Ascending aorta (tissue), 2 donors: ENCODE data around the gene UTP4. TPM values are rescaled to one million over a fixed set of nuclear protein-coding genes. Genes with fewer than 3 reads are reported as not detected.

Experiments
- DNase-seq, 2 donors: peaks; one replicate each; pipeline ENCODE4 v3.0.0-alpha.2; 2019; ENCODE audit warnings: low spot score in 2 of 2
- H3K27ac ChIP-seq, 2 donors: fragments of 200-600 bp; sonication (generic); one replicate each; pipeline ENCODE4 v1.5.1; 2016 to 2017; ENCODE audit warnings: mild to moderate bottlenecking in 1 of 2
- H3K27me3 ChIP-seq: fragments of 200-600 bp; sonication (generic); one replicate; pipeline ENCODE4 v1.5.1; 2017
- H3K36me3 ChIP-seq, 2 donors: fragments of 200-600 bp; sonication (generic); one replicate each; pipeline ENCODE4 v1.5.1; 2016
- H3K4me1 ChIP-seq, 2 donors: fragments of 200-600 bp; sonication (generic); one replicate each; pipeline ENCODE4 v1.5.1; 2016 to 2017; ENCODE audit warnings: mild to moderate bottlenecking in 1 of 2
- H3K4me3 ChIP-seq, 2 donors: fragments of 200-600 bp; sonication (generic); one replicate each; pipeline ENCODE4 v1.5.1; 2016 to 2017; ENCODE audit warnings: mild to moderate bottlenecking in 1 of 2
- H3K9me3 ChIP-seq, 2 donors: fragments of 200-600 bp; sonication (generic); one replicate each; pipeline ENCODE4 v1.5.1; 2016
- intact Hi-C: fragments of 100-400 bp; cut with DNase I; formaldehyde crosslinking; loops from one replicate; pipeline ENCODE4 v1.15.1; 2023
- total RNA-seq: library from RNA; depleted of rRNA; stranded (reverse); fragments of >200 nt; gene quantifications from one replicate; pipeline ENCODE4 v1.1.0, GENCODE V29; 2016
- TF ChIP-seq, protein P1 (sequence below), 3 experiments: fragments of 200-600 bp in 2 of 3; fragments of 450-650 bp in 1 of 3; sonication (generic) in 2 of 3; IDR thresholded peaks; one replicate each; pipeline ENCODE4 v1.5.1; 2016 to 2019; ENCODE audit warnings: antibody characterized with exemption in 3 of 3, mild to moderate bottlenecking in 1 of 3, moderate library complexity in 1 of 3

The UTP4 gene
- total RNA-seq, 1 donor from 2014 or later = 45.9 TPM

DNA sequence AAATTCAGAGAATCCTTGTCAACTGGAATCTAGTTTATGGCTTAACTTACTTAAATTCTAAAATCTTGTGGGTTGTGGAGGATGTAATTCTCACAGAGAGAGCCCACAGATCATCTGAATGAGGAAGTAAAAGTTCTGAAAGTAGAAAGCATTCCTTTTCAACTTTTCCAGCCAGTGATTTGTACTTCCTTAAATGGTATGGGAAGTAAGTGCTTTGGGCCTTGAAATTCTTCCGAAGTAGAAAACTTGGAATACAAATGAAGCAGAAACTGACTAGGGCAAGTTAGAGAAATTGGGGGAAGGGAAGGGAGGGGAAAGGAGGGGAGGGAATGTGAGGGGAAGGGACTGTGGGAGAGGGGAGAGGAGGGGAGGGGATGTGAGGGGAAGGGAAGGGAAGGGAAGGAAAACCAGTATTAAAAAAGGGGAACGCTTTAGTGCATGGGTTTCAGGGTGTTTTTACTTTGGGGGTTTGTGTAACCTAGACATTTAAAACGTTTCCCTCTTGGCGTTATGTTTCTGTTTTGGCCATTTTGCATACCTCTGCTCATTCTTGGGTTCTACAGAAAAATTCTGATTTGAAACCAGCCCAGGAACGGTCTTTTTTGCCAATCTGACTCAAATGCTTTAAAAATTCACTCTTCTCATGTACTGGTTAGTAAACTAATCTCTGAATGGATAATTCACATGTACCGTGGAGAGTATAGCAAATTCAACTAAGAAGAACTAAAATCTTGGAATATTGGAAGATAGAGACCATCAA is 39.1 kb downstream of the UTP4 start:
- TF ChIP-seq, protein P1, sequence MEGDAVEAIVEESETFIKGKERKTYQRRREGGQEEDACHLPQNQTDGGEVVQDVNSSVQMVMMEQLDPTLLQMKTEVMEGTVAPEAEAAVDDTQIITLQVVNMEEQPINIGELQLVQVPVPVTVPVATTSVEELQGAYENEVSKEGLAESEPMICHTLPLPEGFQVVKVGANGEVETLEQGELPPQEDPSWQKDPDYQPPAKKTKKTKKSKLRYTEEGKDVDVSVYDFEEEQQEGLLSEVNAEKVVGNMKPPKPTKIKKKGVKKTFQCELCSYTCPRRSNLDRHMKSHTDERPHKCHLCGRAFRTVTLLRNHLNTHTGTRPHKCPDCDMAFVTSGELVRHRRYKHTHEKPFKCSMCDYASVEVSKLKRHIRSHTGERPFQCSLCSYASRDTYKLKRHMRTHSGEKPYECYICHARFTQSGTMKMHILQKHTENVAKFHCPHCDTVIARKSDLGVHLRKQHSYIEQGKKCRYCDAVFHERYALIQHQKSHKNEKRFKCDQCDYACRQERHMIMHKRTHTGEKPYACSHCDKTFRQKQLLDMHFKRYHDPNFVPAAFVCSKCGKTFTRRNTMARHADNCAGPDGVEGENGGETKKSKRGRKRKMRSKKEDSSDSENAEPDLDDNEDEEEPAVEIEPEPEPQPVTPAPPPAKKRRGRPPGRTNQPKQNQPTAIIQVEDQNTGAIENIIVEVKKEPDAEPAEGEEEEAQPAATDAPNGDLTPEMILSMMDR (IDR thresholded peaks at IDR 0.05) = no peak
- peak overlapping the region; percentile 87 to 92 for H3K27ac ChIP-seq
- H3K4me1 ChIP-seq = peaks cover 13 to 25% of the 10 kb centered on the region in 2 donors

DNA sequence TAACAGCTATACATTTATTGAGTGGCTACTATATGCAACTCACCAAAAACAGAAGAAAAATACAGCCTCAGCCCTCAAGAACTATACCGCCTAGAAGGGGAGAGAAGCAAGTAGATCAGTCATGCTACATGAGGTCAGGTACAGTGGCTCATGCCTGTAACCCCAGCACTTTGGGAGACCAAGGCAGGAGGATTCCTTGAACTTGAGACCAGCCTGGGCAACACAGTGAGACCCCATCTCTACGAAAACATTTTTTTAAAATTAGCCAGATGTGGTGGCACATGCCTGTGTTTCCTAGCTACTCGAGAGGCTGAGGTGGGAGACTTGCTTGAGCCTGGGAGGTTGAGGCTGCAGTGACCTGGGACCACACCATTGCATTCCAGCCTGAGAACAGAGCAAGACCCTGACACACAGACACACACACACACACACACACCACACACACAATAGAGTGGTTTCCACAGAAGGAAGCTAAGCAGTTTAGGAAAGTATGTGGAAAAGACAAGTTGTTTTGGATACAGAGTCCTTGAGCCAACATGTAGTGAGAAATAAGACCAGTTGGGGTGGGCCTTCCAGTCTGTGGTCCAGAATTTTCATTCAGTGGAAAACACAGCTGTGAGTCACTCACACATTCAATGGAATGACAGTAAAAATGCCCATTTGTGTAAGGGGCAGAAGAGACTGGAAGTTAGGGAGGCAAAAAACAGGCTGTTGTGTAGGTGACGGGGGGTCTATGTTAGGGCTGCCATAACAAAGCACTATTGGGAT is 43.8 kb downstream of the UTP4 start:
- Histone ChIP-seq H3K27me3 (no peaks in the 10 kb centered on the region), H3K4me3 (no peak overlapping the region), H3K27ac (peak overlapping the region; percentile 5 to 35), H3K36me3 (no peaks in the 10 kb centered on the region), H3K4me1 (peaks cover 10 to 41% of the 10 kb centered on the region in 2 donors), H3K9me3 (no peaks in the 10 kb centered on the region)
- intact Hi-C loops = loop anchor here (10.0 kb wide), 1 partner anchor 1169 kb away; the partner anchor contains the start of gene DDX19A
- DNase-seq = peak in 1 of 2 donors; percentile 63
- TF ChIP-seq, protein P1 (IDR thresholded peaks at IDR 0.05) = no peak

More for the DNA sequence above, 39.1 kb downstream of the UTP4 start:
- DNase-seq = no peak
- Histone ChIP-seq H3K9me3 (no peaks in the 10 kb centered on the region), H3K4me3 (peak overlapping the region; percentile 26 to 41), H3K27me3 (no peaks in the 10 kb centered on the region), H3K36me3 (peaks cover 9 to 17% of the 10 kb centered on the region in 2 donors)
- intact Hi-C loops = loop anchor here (1.0 to 10.0 kb wide), 2 partner anchors 16 to 1173 kb away; partner anchors contain the start of genes DDX19A and SNTB2

DNA sequence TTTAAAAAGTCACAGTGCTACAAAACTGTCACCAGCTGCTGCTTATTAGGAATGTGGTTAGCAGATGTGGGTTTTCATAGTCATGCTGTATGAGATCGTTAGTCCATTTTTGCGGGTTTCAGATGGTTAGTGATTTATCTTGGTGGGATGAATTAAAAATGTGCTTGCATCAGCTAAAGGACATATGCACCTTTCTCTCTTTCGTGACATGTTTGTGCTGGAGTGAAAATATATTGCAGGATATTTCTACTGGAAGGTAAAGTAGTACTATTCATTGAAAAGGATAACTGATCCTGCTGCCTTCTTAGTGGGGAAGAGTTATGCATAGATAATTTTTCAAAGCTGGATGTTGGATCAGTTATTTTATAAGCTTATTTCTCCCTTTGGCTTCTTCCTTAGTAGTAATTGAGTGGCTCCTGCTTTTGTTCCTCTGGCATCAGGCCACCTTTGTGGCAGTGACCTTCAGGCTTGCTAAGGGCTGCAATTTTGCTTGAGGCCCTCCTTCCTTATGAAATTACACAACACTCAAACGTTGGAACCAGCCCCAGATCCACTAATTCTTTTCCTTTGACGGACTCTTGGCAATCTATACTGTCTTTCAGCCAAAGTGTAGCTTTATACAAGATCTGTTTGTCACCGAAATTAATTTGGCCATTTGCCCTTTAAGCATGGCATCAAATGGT is 47.0 kb downstream of the UTP4 start:
- peak in 1 of 2 donors; percentile 89 for DNase-seq

DNA sequence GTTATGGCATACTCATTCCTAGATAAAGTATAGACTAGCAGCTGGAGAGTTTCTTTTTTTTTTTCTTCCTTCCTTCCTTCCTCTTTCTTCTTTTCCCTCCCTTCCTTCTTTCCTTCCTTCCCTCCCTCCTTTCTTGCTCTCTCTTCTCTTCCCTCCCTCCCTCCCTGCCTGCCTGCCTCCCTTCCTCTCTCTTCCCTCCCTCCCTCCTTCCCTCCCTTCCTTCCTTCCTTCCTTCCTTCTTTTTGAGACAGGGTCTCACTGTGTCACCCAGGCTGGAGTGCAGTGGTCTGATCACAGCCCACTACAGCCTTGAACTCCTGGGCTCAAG is 47.5 kb downstream of the UTP4 start:
- H3K9me3 ChIP-seq = no peaks in the 10 kb centered on the region
- TF ChIP-seq, protein P1 (IDR thresholded peaks at IDR 0.05) = no peak
- no peaks in the 10 kb centered on the region for H3K36me3 ChIP-seq
- H3K27ac ChIP-seq = peak overlapping the region; percentile 73 to 79
- no peak for DNase-seq
- H3K4me3 ChIP-seq = no peak overlapping the region
- H3K4me1 ChIP-seq = peaks cover 5 to 37% of the 10 kb centered on the region in 2 donors
- intact Hi-C loops = no loop called here
- no peaks in the 10 kb centered on the region for H3K27me3 ChIP-seq

More for the DNA sequence above, 47.0 kb downstream of the UTP4 start:
- no peak overlapping the region for H3K4me3 ChIP-seq
- H3K27me3 ChIP-seq = no peaks in the 10 kb centered on the region
- TF ChIP-seq, protein P1 (IDR thresholded peaks at IDR 0.05) = no peak
- H3K4me1 ChIP-seq = peaks cover 5 to 37% of the 10 kb centered on the region in 2 donors
- intact Hi-C loops = loop anchor here (10.0 kb wide), 1 partner anchor 1165 kb away; the partner anchor contains the start of gene DDX19A
- no peaks in the 10 kb centered on the region for H3K9me3 ChIP-seq
- H3K36me3 ChIP-seq = no peaks in the 10 kb centered on the region
- H3K27ac ChIP-seq = peak overlapping the region; percentile 73 to 79

DNA sequence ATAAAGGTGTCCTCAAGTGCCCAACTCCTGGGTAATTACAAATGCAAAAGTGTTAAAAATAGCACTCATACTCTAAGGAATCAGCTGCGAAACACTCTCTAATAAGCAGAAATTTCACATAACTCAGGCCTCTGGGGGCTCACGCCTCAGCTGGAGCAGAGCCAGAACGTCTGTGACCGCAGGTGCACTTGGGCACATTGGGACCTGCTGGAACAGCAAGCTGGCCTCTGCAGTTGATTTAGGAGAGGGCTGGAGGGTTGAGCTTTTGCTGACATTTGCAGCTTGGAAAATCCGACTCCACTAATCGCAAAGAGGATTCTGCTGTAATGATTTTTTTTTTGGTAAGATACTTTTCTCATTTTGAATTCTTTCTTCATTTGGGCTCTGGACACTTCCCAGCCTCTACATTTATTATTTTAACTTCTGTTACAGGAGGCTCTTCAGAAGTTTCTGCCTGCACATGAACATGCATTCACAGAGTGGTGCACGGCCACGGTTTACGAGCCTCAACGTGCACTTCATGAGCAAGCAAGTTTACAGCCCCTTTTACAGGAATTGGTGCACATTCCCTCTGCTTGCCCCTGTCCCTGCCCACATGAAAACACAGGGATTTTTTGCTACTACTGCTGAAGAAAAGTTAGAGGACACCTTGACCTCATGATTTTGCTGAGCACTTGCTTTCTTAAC is 50.4 kb downstream of the UTP4 start:
- Histone ChIP-seq H3K27ac (peak overlapping the region in 1 of 2 donors; percentile 25), H3K4me3 (no peak overlapping the region), H3K4me1 (peaks cover 5 to 37% of the 10 kb centered on the region in 2 donors), H3K27me3 (no peaks in the 10 kb centered on the region), H3K9me3 (no peaks in the 10 kb centered on the region), H3K36me3 (no peaks in the 10 kb centered on the region)
- TF ChIP-seq, protein P1 (IDR thresholded peaks at IDR 0.05) = no peak
- intact Hi-C loops = no loop called here
- DNase-seq = no peak
